NCI-H1417 (cell line): ENCODE measurements around the gene TMEM140.
"Not testable (repeated sequence)": the region's sequence is repeated elsewhere in the genome, so short reads cannot be mapped to it uniquely, and the experiment has no call there.

Source experiments
- DNase-seq, 3 experiments: peaks; one replicate each; lab custom pipeline; 2025; lab: John Stamatoyannopoulos, UW

Gene TMEM140

GRCh38 chr7:135158874-135159273 is 11.0 kb downstream of the TMEM140 start:
- no peak for DNase-seq

- DNase-seq, result no peak
Measured at GRCh38 chr7:135159359-135160085, 11.7 kb downstream of the TMEM140 start.

GRCh38 chr7:135160098-135160857 is 12.4 kb downstream of the TMEM140 start:
- no peak for DNase-seq

GRCh38 chr7:135160858-135161653 is 13.2 kb downstream of the TMEM140 start:
- no peak for DNase-seq

GRCh38 chr7:135161669-135162068 is 13.8 kb downstream of the TMEM140 start:
- DNase-seq, result no peak

- DNase-seq, result no peak
Measured at GRCh38 chr7:135162382-135163001, 14.6 kb downstream of the TMEM140 start.

- DNase-seq, result no peak
Measured at GRCh38 chr7:135164357-135165061, 16.6 kb downstream of the TMEM140 start.

- no peak for DNase-seq
Measured at GRCh38 chr7:135165862-135166261, 18.0 kb downstream of the TMEM140 start.

GRCh38 chr7:135166338-135166990 is 18.6 kb downstream of the TMEM140 start:
- DNase-seq, result no peak

- no peak for DNase-seq
Measured at GRCh38 chr7:135167365-135167917, 19.6 kb downstream of the TMEM140 start.

GRCh38 chr7:135168001-135168400 is 20.1 kb downstream of the TMEM140 start:
- no peak for DNase-seq

- no peak for DNase-seq
Measured at GRCh38 chr7:135168489-135169140, 20.7 kb downstream of the TMEM140 start.

- DNase-seq, result no peak
Measured at GRCh38 chr7:135169141-135169963, 21.5 kb downstream of the TMEM140 start.

- DNase-seq, result no peak
Measured at GRCh38 chr7:135169964-135170273, 22.0 kb downstream of the TMEM140 start.

GRCh38 chr7:135170274-135170997 is 22.6 kb downstream of the TMEM140 start, which contains the start of gene CYREN:
CYREN (minus strand) TSS chr7:135170707; CDS start chr7:135168922, 1,785 bp downstream.
- DNase-seq, result peak; percentile 93 to 97 (median 97)

- DNase-seq, result not testable (repeated sequence)
Measured at GRCh38 chr7:135170998-135171481, 23.2 kb downstream of the TMEM140 start.

GRCh38 chr7:135171581-135172291 is 23.9 kb downstream of the TMEM140 start:
- not testable (repeated sequence) for DNase-seq

GRCh38 chr7:135173916-135174315 is 26.0 kb downstream of the TMEM140 start:
- DNase-seq, result not testable (repeated sequence)
